Right kidney (tissue), 1 donor: ENCODE results near the gene MANF.

Source experiments
- DNase-seq: peaks from one replicate; pipeline ENCODE4 v3.0.0-alpha.2; 2016

Gene MANF

DNA sequence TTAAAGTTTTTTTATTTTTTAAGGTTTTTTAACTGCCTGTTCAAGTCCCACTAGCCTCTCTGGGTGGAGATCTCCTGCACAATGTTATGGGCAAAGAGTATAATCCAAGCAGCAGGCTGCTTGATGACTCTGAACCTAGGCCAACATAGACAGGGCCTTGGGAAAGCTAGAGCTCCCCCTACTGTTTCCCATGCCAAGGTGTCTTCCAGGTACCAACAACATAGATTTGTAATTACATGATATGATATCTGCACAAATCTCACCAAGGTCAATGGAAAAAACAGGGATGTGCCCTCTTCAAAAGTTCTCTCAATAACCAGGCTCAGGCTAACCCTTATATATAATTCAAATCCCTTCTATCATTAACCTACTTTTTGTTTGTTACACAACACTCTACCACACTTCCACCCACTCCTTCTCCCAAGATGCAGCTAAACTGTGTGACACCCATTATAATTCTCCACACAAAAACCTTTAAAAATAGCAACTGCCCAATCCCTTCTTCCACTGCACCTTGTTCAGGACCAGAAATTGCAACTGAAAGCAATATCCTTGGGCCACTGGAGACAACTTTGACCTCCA is 49.7 kb downstream of the MANF start:
- no peak for DNase-seq

DNA sequence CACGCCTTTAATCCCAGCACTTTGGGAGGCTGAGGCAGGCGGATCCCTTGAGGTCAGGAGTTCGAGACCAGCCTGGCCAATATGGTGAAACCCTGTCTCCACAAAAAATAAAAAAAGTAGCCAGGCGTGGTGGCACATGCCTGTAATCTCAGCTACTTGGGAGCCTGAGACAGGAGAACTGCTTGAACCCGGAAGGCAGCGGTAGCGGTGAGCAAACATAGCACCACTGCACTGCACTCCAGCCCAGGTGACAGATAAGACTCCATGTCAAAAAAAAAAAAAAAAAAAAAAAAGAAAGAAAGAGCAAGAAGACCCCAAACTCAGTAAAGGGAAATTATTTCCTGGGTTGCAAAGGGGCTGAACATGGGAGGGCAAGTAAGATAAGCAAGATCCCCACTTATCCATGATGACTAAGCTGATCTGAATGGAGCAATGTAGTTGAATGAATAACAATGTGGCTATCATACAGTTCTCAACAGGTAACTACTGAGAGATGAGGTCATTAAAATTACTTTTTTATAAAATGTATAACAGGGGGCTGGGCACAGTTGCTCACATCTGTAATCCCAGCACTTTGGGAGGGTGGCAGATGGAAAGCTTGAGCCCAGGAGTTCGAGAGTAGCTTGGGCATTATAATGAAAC is 52.0 kb downstream of the MANF start:
- DNase-seq: no peak
